Activated effector memory CD4-positive, alpha-beta T cell treated with Interleukin-2 at 50 U/mL for 16 hours (primary cell): ENCODE results near the gene SLA2.
"Not testable (repeated sequence)": the region's sequence is repeated elsewhere in the genome, so short reads cannot be mapped to it uniquely, and the experiment has no call there.

Experiments used
- DNase-seq: peaks from one replicate; pipeline ENCODE4 v3.0.0-alpha.2; 2020

SLA2 gene

GRCh38 chr20:36644706-36645095 is 1.3 kb downstream of the SLA2 start:
- DNase-seq = peak; percentile 10

- DNase-seq = peak; percentile 49
Observed at GRCh38 chr20:36644032-36644705, 1.8 kb downstream of the SLA2 start.

GRCh38 chr20:36642136-36642535 is 3.9 kb downstream of the SLA2 start:
- no peak for DNase-seq

GRCh38 chr20:36641506-36641843 is 4.5 kb downstream of the SLA2 start:
- no peak for DNase-seq

GRCh38 chr20:36638876-36639400 is 7.1 kb downstream of the SLA2 start:
- not testable (repeated sequence) for DNase-seq

GRCh38 chr20:36634342-36634741 is 11.7 kb downstream of the SLA2 start:
- no peak for DNase-seq

GRCh38 chr20:36633285-36633772 is 12.7 kb downstream of the SLA2 start:
- DNase-seq = no peak

GRCh38 chr20:36632487-36633284 is 13.3 kb downstream of the SLA2 start:
- DNase-seq = no peak

GRCh38 chr20:36632147-36632486 is 13.9 kb downstream of the SLA2 start:
- no peak for DNase-seq

GRCh38 chr20:36631646-36632045 is 14.3 kb downstream of the SLA2 start:
- DNase-seq = no peak

GRCh38 chr20:36629719-36630681 is 16.0 kb downstream of the SLA2 start:
- peak; percentile 34 for DNase-seq

- no peak for DNase-seq
Observed at GRCh38 chr20:36628076-36628475, 17.9 kb downstream of the SLA2 start.

- no peak for DNase-seq
Observed at GRCh38 chr20:36624944-36625324, 21.1 kb downstream of the SLA2 start.

- DNase-seq = no peak
Observed at GRCh38 chr20:36624068-36624943, 21.7 kb downstream of the SLA2 start.

GRCh38 chr20:36623444-36623843 is 22.6 kb downstream of the SLA2 start:
- DNase-seq = no peak

GRCh38 chr20:36620917-36621316 is 25.1 kb downstream of the SLA2 start:
- no peak for DNase-seq

GRCh38 chr20:36614781-36615557 is 31.0 kb downstream of the SLA2 start:
- DNase-seq = no peak

- no peak for DNase-seq
Observed at GRCh38 chr20:36613974-36614373, 32.0 kb downstream of the SLA2 start.

- DNase-seq = no peak
Observed at GRCh38 chr20:36611625-36612024, 34.4 kb downstream of the SLA2 start.

- not testable (repeated sequence) for DNase-seq
Observed at GRCh38 chr20:36608388-36608728, 37.6 kb downstream of the SLA2 start.
